ENCODE measurements around the gene SHISA5. TPM values are rescaled to one million over a fixed set of nuclear protein-coding genes. Genes with fewer than 3 reads are reported as not detected.

Gene SHISA5
- total RNA-seq, 1 experiment from 2014 or later: 174 TPM

DNA sequence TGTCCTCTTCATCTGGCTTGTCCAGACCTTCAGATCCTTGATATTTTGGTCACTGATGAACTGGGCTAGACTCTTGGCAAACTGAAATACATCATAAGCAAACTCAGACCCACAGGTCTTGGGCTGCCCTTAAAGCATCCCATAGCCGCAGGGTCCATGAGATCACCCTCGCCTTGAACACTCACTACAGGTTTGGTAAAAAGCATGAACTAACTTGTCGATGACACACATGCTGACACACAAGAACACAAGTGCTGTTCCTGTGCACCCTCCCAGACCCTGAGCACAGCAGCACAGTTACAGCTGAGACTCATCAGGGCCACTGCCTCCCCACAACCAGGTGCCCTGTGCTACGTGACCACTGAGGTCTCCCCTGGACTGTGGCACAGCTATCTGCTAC is 31.6 kb upstream of the SHISA5 start:
- Histone ChIP-seq H3K4me1 (ENCODE audit: insufficient read depth, low read length) (no peaks in the 10 kb centered on the region), H4K20me1 (ENCODE audit: control insufficient read depth, insufficient read depth, insufficient read length) (no peaks in the 10 kb centered on the region), H3K9ac (ENCODE audit: extremely low read depth, insufficient read length, low read length) (no peak overlapping the region), H3K9me3 (ENCODE audit: control insufficient read depth, low read depth, low read length) (no peaks in the 10 kb centered on the region), H3K14ac (ENCODE audit: insufficient read depth, low read length) (no peak overlapping the region), H3K4me2 (ENCODE audit: insufficient read depth, insufficient read length, low read length) (no peak overlapping the region), H2BK12ac (ENCODE audit: insufficient read length, low read depth, low read length) (no peak overlapping the region), H3K23me2 (ENCODE audit: insufficient read length, low read depth, low read length, poor library complexity, severe bottlenecking) (no peaks in the 10 kb centered on the region), H3K79me2 (ENCODE audit: insufficient read depth, low read length) (no peaks in the 10 kb centered on the region), H2BK5ac (ENCODE audit: insufficient read length, low read length) (no peak overlapping the region), H2AFZ (ENCODE audit: low read length) (no peak overlapping the region), H3K23ac (ENCODE audit: insufficient read length, low read depth, low read length) (no peak overlapping the region), H4K5ac (ENCODE audit: insufficient read length, low read depth, low read length) (no peak overlapping the region), H2BK120ac (ENCODE audit: low read depth, low read length, poor library complexity, severe bottlenecking) (no peak overlapping the region), H4K8ac (replicated peaks; ENCODE audit: insufficient read length, low read depth, low read length) (no peak overlapping the region), H3K18ac (ENCODE audit: insufficient read length, low read depth, low read length) (no peak overlapping the region), H2AK5ac (ENCODE audit: insufficient read length, low read length) (no peak overlapping the region), H3K4ac (ENCODE audit: low read depth, low read length) (no peak overlapping the region), H3K79me1 (ENCODE audit: insufficient read depth, low read depth, low read length, poor library complexity, severe bottlenecking) (no peaks in the 10 kb centered on the region), H4K91ac (ENCODE audit: insufficient read length, low read depth, low read length) (no peak overlapping the region), H3K56ac (ENCODE audit: insufficient read length, low read depth, low read length) (no peak overlapping the region), H2BK20ac (ENCODE audit: low read depth, low read length, poor library complexity, severe bottlenecking) (no peak overlapping the region), H3K27ac (ENCODE audit: insufficient read length, low read depth, low read length) (no peak overlapping the region), H2BK15ac (ENCODE audit: low read depth, low read length) (no peak overlapping the region), H3K27me3 (ENCODE audit: insufficient read depth, low read length) (no peaks in the 10 kb centered on the region), H3T11ph (ENCODE audit: low read length) (no peak overlapping the region)
- Mint-ChIP-seq H3K4me1 (no peaks in the 10 kb centered on the region), H3K4me3 (no peak overlapping the region), H3K9me3 (no peaks in the 10 kb centered on the region), H3K27ac (no peak overlapping the region; a peak in 1 of 7 replicates), H3K27me3 (ENCODE audit: low read depth) (no peaks in the 10 kb centered on the region), H3K36me3 (ENCODE audit: insufficient read depth in 1 of 3, low read depth in 3 of 3) (peaks cover 10 to 78% (median 77%) of the 10 kb centered on the region in 3 experiments; a peak in 6 of 7 replicates)
- no CpG with 5 or more reads among the region's 4 CpGs for WGBS (ENCODE audit: extremely low coverage, insufficient read length, low lambda C conversion rate)
- TF ChIP-seq, protein P1, sequence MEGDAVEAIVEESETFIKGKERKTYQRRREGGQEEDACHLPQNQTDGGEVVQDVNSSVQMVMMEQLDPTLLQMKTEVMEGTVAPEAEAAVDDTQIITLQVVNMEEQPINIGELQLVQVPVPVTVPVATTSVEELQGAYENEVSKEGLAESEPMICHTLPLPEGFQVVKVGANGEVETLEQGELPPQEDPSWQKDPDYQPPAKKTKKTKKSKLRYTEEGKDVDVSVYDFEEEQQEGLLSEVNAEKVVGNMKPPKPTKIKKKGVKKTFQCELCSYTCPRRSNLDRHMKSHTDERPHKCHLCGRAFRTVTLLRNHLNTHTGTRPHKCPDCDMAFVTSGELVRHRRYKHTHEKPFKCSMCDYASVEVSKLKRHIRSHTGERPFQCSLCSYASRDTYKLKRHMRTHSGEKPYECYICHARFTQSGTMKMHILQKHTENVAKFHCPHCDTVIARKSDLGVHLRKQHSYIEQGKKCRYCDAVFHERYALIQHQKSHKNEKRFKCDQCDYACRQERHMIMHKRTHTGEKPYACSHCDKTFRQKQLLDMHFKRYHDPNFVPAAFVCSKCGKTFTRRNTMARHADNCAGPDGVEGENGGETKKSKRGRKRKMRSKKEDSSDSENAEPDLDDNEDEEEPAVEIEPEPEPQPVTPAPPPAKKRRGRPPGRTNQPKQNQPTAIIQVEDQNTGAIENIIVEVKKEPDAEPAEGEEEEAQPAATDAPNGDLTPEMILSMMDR (conservative IDR thresholded peaks at IDR 0.05): no peak
- DNase-seq: no peak

All from H9 (cell line).